Neural progenitor cell (in vitro differentiated cells): ENCODE data around the gene CACNG7.

ENCODE experiments used
- EZH2 ChIP-seq: fragments of 200-600 bp; sonication (generic); IDR thresholded peaks from 2 replicates; pipeline ENCODE4 v1.6.1; 2017; ENCODE audit warnings: antibody characterized with exemption, mild to moderate bottlenecking, moderate library complexity
- EZH2phosphoT487 ChIP-seq: fragments of 200-600 bp; sonication (generic); IDR thresholded peaks from 2 replicates; pipeline ENCODE4 v1.6.1; 2017; ENCODE audit warnings: antibody characterized with exemption
- TF ChIP-seq, protein P1 (sequence below): fragments of 200-600 bp; sonication (generic); IDR thresholded peaks from 2 replicates; pipeline ENCODE4 v1.5.1; 2017; ENCODE audit warnings: antibody characterized with exemption, mild to moderate bottlenecking

DNA sequence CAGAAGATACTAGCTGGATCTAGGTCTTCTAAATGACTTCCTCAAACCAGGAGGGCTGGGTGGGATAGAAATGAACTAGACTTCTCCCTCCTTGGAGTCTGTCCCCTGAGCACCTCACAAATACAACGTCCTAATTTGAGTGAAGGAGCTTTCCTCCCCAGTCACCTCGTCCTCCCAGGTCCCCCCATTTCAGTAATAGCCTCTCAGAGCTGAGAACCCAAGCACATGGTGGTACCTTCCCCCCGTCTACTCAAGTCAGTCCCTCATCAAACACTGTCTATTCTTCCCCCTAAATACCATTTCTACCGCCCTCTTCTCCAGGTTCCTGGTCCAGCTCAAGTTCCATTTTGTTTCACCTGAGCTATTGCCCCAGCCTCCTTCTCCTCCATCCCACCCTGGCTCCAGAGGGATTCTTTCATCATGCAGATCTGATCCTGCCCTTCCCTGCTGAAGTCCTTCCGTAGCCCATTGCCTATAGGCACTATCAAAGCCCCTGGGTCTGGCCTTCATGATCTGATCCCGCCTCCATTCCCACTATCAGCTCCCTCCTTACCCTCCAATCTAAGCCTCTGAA is 32.3 kb upstream of the CACNG7 start:
- TF ChIP-seq, protein P1, sequence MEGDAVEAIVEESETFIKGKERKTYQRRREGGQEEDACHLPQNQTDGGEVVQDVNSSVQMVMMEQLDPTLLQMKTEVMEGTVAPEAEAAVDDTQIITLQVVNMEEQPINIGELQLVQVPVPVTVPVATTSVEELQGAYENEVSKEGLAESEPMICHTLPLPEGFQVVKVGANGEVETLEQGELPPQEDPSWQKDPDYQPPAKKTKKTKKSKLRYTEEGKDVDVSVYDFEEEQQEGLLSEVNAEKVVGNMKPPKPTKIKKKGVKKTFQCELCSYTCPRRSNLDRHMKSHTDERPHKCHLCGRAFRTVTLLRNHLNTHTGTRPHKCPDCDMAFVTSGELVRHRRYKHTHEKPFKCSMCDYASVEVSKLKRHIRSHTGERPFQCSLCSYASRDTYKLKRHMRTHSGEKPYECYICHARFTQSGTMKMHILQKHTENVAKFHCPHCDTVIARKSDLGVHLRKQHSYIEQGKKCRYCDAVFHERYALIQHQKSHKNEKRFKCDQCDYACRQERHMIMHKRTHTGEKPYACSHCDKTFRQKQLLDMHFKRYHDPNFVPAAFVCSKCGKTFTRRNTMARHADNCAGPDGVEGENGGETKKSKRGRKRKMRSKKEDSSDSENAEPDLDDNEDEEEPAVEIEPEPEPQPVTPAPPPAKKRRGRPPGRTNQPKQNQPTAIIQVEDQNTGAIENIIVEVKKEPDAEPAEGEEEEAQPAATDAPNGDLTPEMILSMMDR: no peak
- TF ChIP-seq EZH2phosphoT487 (no peak), EZH2 (no peak)
